ENCODE measurements around the gene MCCC2.

Gene MCCC2

DNA sequence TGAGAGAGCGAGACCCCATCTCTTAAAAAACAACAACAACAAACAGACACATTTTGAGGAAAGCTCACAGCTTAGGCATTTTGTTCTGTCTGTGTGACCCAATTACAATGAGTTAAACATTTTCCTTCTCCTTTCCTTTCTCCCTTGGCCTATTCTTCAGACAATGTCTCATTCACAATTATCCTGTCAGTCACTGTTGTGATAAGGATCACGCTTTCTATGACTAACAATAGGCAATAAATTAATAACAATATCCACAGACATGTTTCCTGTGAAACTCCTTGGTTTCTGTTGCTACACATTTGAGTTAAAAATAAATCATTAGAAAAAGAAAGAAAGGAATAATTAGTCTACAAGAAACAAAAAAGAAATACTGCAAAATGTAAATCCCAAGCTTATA is 112.1 kb downstream of the MCCC2 start:
- H3K36me3 ChIP-seq, result no peaks in the 10 kb centered on the region
- no peaks in the 10 kb centered on the region for H3K4me1 ChIP-seq
- no peaks in the 10 kb centered on the region for H3K9me3 ChIP-seq
- no peak overlapping the region for H3K4me3 ChIP-seq
- peaks cover 0 to 20% of the 10 kb centered on the region in 2 donors for H3K27me3 ChIP-seq
- no peak for DNase-seq
- TF ChIP-seq, protein P1, sequence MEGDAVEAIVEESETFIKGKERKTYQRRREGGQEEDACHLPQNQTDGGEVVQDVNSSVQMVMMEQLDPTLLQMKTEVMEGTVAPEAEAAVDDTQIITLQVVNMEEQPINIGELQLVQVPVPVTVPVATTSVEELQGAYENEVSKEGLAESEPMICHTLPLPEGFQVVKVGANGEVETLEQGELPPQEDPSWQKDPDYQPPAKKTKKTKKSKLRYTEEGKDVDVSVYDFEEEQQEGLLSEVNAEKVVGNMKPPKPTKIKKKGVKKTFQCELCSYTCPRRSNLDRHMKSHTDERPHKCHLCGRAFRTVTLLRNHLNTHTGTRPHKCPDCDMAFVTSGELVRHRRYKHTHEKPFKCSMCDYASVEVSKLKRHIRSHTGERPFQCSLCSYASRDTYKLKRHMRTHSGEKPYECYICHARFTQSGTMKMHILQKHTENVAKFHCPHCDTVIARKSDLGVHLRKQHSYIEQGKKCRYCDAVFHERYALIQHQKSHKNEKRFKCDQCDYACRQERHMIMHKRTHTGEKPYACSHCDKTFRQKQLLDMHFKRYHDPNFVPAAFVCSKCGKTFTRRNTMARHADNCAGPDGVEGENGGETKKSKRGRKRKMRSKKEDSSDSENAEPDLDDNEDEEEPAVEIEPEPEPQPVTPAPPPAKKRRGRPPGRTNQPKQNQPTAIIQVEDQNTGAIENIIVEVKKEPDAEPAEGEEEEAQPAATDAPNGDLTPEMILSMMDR (IDR thresholded peaks at IDR 0.05), result no peak
- no peak overlapping the region for H3K27ac ChIP-seq
- intact Hi-C loops (cut with DNase I; ENCODE audit: low total_unique reads), result no loop called here

DNA sequence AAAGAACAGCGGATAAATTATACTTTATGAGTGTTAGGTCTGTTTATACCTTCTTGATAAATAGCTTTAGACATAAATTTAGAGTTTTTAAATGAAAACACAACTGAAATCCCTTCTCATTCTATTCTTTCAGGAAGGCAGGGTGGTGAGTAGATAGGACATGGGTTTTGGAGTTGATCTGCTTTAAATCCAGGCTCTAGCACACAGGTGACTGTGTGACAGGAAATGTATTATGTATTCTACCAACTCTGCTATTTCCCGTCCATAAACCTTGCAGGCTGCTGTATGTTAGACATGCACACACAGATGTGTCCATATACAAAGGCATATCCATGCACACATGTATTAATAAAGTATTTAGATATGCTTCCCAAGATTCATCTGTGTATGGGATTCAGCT is 112.6 kb downstream of the MCCC2 start:
- DNase-seq, result no peak
- Histone ChIP-seq H3K27me3 (peaks cover 0 to 20% of the 10 kb centered on the region in 2 donors), H3K36me3 (no peaks in the 10 kb centered on the region), H3K27ac (no peak overlapping the region), H3K4me3 (no peak overlapping the region), H3K4me1 (no peaks in the 10 kb centered on the region), H3K9me3 (no peaks in the 10 kb centered on the region)
- TF ChIP-seq, protein P1 (IDR thresholded peaks at IDR 0.05), result no peak
- intact Hi-C loops (cut with DNase I; ENCODE audit: low total_unique reads), result no loop called here

DNA sequence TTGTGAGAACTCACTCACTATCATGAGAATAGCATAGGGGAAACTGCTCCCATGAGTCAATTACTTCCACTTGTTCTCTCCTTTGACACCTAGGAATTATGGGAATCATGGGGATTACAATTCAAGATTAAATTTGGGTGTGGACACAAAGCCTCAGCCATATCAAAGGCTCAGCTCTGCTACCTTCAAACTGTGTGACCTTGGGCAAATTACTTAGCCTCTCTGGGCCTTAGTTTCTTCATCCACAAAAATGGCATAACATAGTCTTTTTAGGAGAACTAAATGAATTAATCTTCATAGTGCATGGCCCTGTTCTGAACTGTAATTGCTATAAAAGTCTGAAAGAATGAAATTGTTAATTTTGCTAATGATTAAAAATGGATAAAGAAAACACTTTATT is 113.7 kb downstream of the MCCC2 start:
- H3K27me3 ChIP-seq, result peaks cover 0 to 20% of the 10 kb centered on the region in 2 donors
- DNase-seq, result no peak
- H3K27ac ChIP-seq, result no peak overlapping the region
- no peak overlapping the region for H3K4me3 ChIP-seq
- H3K9me3 ChIP-seq, result no peaks in the 10 kb centered on the region
- TF ChIP-seq, protein P1 (IDR thresholded peaks at IDR 0.05), result no peak
- no peaks in the 10 kb centered on the region for H3K36me3 ChIP-seq
- no peaks in the 10 kb centered on the region for H3K4me1 ChIP-seq
- intact Hi-C loops (cut with DNase I; ENCODE audit: low total_unique reads), result no loop called here

DNA sequence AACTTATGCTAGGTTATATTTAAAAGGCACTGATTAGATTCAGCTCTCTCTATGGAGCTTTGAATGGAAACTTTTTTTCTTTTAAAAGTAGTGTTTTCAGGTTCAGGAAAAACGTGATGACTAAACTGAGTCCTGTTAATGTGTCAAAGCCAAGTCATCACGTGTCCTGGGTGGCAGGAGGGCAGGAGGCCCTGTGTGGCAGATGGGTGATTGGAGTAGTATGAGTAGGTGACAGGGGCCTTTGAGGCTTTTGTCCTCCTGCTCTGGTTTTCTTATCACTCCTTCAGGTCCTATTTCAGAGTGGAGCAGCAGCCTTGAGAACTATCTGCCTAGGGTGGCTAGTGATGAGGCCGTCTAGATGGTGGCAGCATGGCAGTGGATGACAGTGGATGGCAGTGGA is 114.3 kb downstream of the MCCC2 start:
- Histone ChIP-seq H3K27ac (no peak overlapping the region), H3K4me1 (no peaks in the 10 kb centered on the region), H3K27me3 (peaks cover 0 to 20% of the 10 kb centered on the region in 2 donors), H3K36me3 (no peaks in the 10 kb centered on the region), H3K9me3 (no peaks in the 10 kb centered on the region), H3K4me3 (no peak overlapping the region)
- intact Hi-C loops (cut with DNase I; ENCODE audit: low total_unique reads), result no loop called here
- DNase-seq, result no peak
- TF ChIP-seq, protein P1 (IDR thresholded peaks at IDR 0.05), result no peak

DNA sequence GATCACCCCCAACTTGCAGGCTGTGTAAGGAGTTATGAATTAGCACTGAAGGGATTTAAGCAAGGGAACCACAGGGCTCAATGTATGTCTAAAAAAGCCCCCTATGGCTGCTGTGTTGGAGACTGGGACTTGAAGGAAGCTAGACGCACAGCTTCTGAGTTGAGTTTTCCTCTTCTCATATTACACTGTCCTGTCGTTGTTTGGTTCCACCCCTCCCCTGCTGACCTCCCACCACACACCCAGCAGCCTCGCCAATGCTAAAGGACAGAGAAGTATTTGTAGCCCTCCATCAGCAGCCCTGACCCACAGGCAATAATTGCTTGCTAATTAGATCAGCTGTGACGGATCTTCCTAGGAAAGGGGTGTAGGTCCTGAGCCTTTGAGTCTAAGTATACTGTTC is 116.8 kb downstream of the MCCC2 start:
- Histone ChIP-seq H3K4me1 (no peaks in the 10 kb centered on the region), H3K27me3 (peaks cover 0 to 5% of the 10 kb centered on the region in 2 donors), H3K36me3 (no peaks in the 10 kb centered on the region), H3K9me3 (no peaks in the 10 kb centered on the region), H3K4me3 (no peak overlapping the region), H3K27ac (no peak overlapping the region)
- TF ChIP-seq, protein P1 (IDR thresholded peaks at IDR 0.05), result no peak
- intact Hi-C loops (cut with DNase I; ENCODE audit: low total_unique reads), result no loop called here
- DNase-seq, result no peak

DNA sequence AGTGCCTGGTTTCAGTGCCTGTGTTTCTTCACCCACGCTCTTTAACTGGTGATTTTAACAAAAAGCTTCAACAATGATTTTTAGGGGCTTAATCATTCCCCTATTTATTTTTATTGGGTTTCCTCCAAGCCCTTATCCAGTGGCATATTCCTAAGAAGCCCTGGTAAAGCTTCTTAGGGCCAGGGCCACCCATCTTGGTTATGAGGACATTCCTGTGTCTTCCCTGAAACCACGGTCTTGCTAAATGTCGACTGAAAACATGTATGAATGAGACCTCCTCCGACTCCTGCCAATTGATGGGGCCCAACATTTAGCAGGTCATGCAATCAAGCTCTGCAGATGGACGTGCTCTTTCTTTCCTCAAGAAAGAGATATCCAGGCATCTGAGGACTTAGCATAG is 118.3 kb downstream of the MCCC2 start:
- intact Hi-C loops (cut with DNase I; ENCODE audit: low total_unique reads), result no loop called here
- peaks cover 0 to 5% of the 10 kb centered on the region in 2 donors for H3K27me3 ChIP-seq
- H3K36me3 ChIP-seq, result no peaks in the 10 kb centered on the region
- TF ChIP-seq, protein P1 (IDR thresholded peaks at IDR 0.05), result no peak
- H3K27ac ChIP-seq, result no peak overlapping the region
- no peak overlapping the region for H3K4me3 ChIP-seq
- no peaks in the 10 kb centered on the region for H3K9me3 ChIP-seq
- DNase-seq, result no peak
- H3K4me1 ChIP-seq, result no peaks in the 10 kb centered on the region
